WI38 (cell line): Measurements from ENCODE around the gene TOR4A.

Experiments
- H3K4me3 ChIP-seq: 2 replicates; pipeline ENCODE4 v1.5.1; 2011; ENCODE audit warnings: low read depth, mild to moderate bottlenecking, control low read depth, low read length
- CTCF ChIP-seq: IDR thresholded peaks from 2 replicates; pipeline ENCODE4 v1.5.1; 2012; ENCODE audit warnings: low read depth, mild to moderate bottlenecking, control low read depth, low read length

TOR4A gene

GRCh38 chr9:137293094-137293481 lies 15.6 kb downstream of the TOR4A start:
- no peak for TF ChIP-seq CTCF
- H3K4me3 ChIP-seq, result no peak overlapping the region

- H3K4me3 ChIP-seq, result no peak overlapping the region
- TF ChIP-seq CTCF, result no peak
These were observed 16.1 kb downstream of the TOR4A start for GRCh38 chr9:137293482-137294090.

- H3K4me3 ChIP-seq, result no peak overlapping the region
- no peak for TF ChIP-seq CTCF
These were observed 16.7 kb downstream of the TOR4A start for GRCh38 chr9:137294091-137294680.

GRCh38 chr9:137294681-137295237 lies 17.2 kb downstream of the TOR4A start:
- no peak overlapping the region for H3K4me3 ChIP-seq
- no peak for TF ChIP-seq CTCF

GRCh38 chr9:137295238-137295811 lies 17.8 kb downstream of the TOR4A start:
- H3K4me3 ChIP-seq, result no peak overlapping the region

GRCh38 chr9:137295849-137296669 lies 18.5 kb downstream of the TOR4A start:
- no peak for TF ChIP-seq CTCF
- no peak overlapping the region for H3K4me3 ChIP-seq

More at GRCh38 chr9:137295238-137295811, 17.8 kb downstream of the TOR4A start:
- TF ChIP-seq CTCF, result no peak
